ENCODE results near the gene USH1C.

- TF ChIP-seq CTCF (IDR thresholded peaks at IDR 0.05; ENCODE audit: low read depth, low read length) = no peak
- no peak for TF ChIP-seq EZH2phosphoT487 (IDR thresholded peaks at IDR 0.05; ENCODE audit: low read depth)
These were observed 83.8 kb downstream of the USH1C start for GRCh38 chr11:17460406-17460805.

Measured in OCI-LY3 (cell line).